ENCODE data around the gene JAZF1.

The JAZF1 gene

DNA sequence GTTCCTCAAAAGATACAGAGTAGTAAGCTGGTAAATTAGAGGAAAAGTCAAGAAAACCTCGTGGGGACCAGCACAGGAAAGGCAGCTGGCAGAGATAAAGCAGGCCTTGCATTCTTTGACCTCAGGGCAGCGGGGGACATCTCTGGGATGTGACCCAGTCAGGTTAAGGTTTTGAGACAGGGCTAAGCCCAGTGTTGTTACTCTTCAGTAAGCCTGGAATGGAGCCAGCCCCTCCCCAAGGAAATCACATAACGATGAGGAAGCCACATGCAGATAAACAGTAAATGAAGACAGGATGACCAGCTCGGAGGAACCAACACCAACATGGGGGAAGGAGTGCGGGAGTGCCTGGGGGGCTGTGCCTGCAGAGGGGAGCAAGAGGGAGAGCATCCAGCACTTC is 99.6 kb downstream of the JAZF1 start:
- DNase-seq (ENCODE audit: insufficient read length, low spot score) (no peak), FAIRE-seq (no peak)

GRCh38 chr7:28078036-28078901 is 102.3 kb downstream of the JAZF1 start:
- DNase-seq (ENCODE audit: insufficient read length, low spot score) (peak; percentile 12), FAIRE-seq (peak; percentile 94)

DNA sequence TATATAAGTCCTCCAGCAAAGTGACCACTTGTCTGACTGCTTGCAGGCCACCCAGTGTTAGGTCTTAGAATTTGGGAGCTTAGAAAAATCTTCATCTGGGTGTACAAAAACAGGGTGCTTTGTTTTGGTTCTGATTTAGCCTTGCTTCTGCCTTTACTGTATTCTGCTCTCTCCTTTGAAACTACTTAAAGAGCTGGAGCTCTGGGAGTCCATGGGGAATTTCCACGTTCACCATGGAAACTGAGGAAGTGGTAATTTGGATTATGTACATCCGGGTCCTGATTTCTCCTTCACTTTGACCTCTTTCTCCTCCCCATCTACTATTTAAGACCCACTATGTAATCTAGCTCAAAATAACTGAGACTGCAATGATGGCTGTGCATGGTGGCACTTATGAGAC is 103.0 kb downstream of the JAZF1 start:
- no peak for DNase-seq (ENCODE audit: insufficient read length, low spot score)
- no peak for FAIRE-seq

DNA sequence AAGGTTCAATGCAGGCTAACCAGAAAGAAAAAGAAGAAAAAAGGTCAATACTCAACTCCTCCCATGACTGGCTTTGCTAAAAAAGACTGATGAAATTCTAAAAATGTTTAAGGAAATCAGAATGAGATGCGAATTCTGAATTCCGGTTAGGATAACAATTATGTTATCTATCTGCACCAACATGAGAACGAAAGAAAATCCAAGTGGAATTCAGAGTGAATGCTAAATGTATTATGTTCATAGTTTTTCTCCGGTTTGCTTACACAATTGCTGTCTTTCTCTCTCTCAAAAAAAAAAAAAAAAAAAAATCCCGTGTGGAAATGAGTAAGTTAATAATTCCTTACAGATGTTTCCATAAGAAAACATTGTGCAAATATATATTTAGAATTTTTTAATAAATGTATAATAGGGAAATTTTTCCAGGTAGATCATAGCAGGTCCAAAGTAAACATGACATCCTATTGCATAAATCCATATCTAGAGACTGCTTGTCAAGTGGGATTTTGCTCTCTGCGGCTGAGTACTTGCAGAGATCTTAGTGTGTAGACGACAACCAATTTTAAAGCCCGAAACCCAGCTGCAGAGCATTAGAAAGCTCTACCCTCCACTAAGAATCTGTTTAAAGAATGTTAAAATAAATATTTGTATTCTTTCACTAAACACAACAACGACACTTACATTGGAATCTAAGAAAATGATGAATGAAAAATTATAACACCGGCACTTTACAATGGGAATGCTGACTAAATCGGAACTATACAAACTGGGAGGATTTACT is 104.0 kb downstream of the JAZF1 start:
- DNase-seq (ENCODE audit: insufficient read length, low spot score) (no peak), FAIRE-seq (no peak)

DNA sequence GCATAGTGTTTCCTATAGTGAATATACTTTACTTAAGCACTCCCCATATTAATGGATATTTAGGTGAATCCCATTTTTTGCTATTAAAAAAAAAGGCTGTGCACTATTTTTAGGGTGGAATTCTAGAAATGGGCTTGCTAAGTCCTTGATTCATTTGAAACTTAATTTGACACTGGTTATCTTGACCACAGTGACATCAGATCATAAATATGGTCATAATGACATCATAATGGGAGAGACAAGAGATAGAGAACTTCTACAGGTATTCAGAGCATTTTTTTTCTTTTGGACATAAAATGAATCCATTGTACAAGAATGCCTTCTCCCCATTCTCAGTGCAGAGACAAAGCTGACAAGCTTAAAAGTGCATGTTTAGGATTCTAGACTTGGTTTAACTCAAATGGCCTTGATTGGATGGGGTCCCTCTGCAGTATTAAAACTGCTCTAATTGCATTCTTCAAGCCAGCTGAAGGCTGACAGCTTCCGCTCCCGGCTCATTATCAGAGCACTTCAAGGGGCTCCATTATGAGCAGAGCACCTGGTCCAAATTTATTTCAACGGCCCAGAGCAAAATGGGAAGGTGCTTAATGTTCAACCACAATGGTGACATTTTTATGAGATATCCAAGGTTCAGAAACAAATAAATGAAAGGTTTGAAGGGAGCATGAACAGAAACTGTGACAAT is 104.8 kb downstream of the JAZF1 start:
- FAIRE-seq (no peak), DNase-seq (ENCODE audit: insufficient read length, low spot score) (no peak)

DNA sequence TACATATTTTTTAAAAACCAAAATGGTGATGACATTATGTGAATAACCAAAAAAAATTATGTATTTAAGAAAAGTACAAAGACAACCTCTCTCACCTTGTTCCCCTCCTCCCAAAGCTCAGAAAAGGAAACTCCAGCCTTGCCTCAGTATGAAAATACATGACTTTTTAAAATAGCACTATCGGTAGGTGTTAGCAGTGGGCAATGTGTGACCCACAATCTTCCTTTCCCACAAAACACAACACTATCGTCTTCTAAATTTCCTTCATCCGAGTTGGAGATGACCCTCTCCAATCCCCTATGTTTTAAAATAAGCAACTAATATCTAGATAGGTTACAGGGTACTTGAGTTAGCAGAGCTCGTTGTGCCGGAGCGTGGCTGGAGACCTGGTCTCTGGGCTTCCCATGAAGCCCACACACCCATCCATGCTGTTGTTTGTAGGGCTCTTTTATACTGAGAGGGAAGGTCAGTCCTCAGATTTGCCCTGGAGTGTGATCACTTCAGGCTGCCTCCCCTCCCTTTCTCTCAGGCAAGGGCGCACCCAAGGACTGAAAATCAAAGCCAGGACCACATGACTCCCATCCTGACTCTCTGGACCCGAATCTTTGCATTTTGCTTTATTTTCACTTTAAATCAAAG is 107.6 kb downstream of the JAZF1 start:
- DNase-seq (ENCODE audit: insufficient read length, low spot score) (no peak), FAIRE-seq (no peak)

DNA sequence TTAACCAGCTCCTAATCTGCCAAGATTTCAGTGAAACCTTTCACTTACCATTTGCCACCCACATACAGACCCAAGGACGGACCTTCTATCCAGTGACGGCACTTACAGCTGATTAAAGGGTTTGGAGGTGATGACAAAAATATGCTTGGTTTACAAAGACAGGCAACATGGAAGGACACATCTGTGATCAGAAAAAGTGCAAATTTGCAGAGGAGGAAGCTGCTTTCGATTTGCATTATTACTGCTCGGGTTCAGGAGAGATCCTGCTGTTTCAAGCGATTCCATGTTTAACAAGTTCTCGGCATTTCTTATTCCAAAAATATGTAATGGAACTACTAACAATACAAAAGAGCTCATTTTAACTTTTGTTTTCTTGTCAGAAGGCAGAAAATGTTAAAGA is 109.0 kb downstream of the JAZF1 start:
- no peak for FAIRE-seq

DNA sequence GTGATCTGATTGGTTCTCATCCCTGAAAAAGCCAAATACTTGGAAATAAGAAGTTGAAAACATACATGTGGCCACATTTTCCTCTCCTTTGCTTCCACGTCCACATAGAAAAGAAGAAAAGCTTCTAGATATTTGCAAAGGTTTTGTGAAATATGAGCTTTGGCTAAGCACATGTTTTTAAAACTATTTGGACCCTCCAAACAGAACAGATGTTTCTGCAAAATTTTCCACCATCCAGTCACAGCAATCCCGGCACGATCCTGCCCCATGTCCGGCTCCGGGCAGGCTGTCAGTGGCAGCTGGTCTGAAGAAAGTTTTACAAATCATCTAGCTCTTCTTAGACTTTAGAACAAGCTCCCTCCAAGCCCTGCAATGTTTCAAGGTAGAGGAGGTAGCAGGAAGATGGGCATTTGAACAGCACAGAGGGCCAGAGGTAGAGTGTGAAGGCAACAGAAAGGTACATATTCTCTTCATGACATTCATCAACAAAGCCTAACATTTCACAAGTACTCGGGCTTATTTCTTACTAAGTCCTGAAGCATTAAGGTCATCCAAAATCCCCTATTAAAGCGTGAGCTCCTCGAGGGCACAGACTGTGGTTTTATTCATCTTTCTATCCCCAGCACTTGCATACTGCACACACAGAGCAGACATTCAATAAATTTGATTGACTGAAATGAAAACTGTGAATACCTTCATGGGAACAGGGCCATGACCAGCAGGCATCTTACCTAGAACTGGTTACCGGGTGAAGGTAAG is 110.1 kb downstream of the JAZF1 start:
- FAIRE-seq (no peak), DNase-seq (ENCODE audit: insufficient read length, low spot score) (no peak)

More for the DNA sequence above, 109.0 kb downstream of the JAZF1 start:
- no peak for DNase-seq (ENCODE audit: insufficient read length, low spot score)

GRCh38 chr7:28069807-28070206 is 110.8 kb downstream of the JAZF1 start:
- FAIRE-seq (no peak), DNase-seq (ENCODE audit: insufficient read length, low spot score) (no peak)

DNA sequence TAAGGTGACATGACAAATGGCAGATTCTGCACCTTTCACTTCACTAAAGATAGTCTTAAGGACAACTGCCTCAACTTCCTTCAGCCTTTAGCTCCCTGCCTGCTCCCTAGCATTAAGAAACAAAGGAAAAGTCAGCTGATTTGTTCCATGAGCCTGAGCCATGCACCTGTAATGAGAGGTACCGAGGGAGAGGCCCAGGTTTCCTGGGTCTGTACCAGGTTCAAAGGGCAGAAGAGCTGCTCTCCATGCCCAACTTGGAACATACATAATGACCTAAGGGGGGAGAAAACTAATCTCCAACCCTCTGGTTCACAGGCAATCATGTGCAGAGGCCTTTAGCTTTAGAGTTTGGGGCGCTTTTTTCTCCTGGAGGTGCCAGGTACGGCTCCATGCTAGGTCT is 111.2 kb downstream of the JAZF1 start:
- no peak for DNase-seq (ENCODE audit: insufficient read length, low spot score)
- no peak for FAIRE-seq

- DNase-seq (ENCODE audit: insufficient read length, low spot score): no peak
- no peak for FAIRE-seq
Measured at GRCh38 chr7:28068811-28069216, 111.8 kb downstream of the JAZF1 start.

GRCh38 chr7:28067171-28067570 is 113.4 kb downstream of the JAZF1 start:
- FAIRE-seq (no peak), DNase-seq (ENCODE audit: insufficient read length, low spot score) (no peak)

DNA sequence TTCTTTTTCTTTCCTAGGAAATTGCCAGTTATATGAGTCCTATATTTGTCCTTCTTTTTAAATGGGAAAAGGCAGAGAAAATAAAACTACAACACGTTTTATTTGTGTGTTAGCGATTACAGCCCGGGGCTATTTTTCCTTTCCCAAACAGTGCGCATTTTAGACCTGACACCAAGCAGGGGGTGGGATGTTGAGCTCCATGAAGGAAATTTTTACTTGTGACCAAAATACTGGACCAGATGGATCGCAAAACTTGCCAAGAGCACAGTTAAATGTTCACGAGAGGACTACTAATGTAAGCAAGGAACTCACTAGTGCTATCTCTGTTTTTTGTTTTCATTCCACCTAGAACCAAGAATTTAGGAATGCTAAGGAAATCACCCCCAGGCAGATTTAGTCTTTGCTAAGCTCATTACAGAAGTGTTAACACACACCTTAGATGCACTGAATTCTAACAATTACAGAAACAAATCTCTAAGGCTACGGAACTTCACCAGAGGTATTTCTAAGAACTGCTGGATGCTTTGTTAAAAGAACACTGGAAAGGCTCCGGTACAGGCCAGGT is 114.8 kb downstream of the JAZF1 start:
- FAIRE-seq (no peak), DNase-seq (ENCODE audit: insufficient read length, low spot score) (no peak)

DNA sequence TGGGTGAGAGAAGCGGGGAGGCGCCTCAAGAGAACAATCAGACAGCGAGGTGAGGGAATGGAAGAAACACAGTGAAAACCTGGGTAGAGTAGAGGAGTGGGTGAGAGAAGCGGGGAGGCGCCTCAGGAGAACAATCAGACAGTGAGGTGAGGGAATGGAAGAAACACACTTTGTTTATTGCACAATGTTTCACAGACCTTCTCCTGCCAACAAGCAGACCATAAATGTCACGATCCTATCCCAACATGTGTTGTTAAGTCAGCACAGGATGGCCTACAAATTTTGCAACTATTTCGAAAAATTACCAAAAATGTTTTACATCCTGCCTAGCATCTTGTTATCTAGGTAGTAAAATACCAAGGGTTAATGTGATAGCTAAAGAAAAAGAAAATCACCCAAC is 115.3 kb downstream of the JAZF1 start:
- no peak for FAIRE-seq
- no peak for DNase-seq (ENCODE audit: insufficient read length, low spot score)

DNA sequence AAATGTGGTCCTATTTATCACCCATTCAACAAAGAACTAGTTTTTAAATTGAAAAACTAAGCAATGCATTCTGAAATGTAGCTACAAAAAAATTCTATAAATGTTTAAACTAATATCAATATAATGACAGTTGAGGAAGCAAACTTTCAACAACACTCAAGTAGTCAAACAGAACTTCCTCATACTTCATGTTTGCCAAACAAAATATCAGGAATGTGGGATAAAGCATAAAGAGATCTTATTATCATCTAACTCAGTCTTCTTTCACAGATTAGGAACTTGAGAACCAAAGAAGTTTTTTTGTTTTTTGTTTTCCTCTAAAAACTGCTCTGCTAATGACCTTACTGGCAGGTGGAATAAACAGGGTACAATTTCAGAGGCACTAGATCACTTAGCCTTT is 116.2 kb downstream of the JAZF1 start:
- FAIRE-seq (no peak), DNase-seq (ENCODE audit: insufficient read length, low spot score) (no peak)

DNA sequence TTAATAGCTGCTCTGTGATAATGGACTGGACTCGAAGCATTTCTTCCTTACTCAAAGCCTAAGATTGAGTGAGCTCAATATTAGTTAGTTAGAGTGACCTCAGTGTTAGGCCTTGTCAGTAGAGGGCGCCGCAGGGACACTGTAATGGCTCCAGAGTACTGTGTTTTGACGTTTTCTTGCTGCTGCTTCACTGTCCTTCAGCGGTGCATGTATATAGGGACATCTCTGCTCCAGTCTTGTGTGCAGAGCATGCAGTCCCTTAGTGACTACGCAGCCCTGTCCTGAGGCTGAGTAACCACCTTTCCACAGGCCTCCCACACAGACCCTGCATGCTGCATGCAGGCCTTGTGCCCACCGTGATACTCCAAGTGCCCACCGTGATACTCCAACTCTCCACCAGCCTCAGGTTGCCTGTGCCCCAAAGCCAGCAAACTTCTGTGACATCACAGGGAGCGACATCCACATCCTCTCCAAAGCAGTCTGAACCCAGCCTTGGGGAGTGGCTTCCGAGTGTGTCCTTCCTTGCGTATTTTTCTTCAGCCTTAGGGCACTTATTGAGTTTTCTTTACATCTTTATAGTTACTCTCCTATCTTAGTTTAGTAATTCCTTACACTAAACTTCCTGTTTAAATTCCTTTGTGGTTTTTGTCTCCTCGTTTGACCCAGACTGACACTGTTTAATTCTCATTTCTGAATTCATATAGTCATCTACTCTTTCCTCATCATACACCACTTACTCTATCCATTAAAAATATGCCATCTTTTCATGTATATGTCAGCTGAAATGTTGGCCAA is 118.2 kb downstream of the JAZF1 start:
- DNase-seq (ENCODE audit: insufficient read length, low spot score): no peak

DNA sequence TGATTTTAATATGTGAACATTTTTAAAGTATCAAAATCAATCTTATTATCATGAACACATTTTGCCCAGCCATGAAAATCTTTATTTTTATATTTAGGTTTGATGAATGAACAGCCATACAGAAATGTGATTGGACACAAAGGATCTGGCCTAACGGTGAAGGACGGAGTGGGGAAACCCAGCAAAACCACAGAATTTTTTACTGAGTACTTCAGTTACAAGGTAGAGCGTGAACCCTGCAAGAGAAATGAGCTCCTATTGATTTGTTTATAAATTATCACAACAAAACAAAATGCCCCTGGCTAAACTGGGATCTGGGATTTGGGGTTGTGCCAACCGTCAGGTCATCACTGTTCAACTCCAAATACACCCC is 118.8 kb downstream of the JAZF1 start:
- FAIRE-seq: no peak
- no peak for DNase-seq (ENCODE audit: insufficient read length, low spot score)

More for the DNA sequence above, 118.2 kb downstream of the JAZF1 start:
- no peak for FAIRE-seq

DNA sequence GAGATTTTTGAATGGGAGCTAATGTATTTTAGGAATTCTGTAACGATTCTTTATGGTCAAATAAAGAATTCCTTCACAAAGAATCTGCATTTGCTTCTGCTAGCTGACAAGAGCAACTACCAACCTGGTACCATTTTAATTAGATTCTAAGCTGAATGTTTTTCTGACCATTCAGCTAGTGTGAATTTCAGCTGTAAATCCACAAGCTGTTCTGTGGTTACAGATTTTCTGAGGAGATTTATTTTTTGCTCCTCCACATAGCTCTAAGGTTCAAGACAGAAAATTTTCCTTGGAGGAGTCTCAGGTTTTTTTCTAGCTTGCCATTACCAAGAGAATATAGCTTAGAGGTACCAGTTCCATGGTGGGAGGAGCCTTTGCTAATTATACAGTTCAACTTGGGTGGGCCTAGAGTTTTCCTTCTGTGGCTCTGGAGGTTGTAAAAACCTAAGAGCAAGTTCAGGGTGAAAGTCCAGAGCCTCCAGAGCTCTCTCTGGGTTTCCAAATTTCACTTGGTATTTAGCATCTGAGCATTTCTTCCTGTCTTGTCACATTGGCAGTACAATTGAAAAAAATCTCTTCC is 120.1 kb downstream of the JAZF1 start:
- DNase-seq (ENCODE audit: insufficient read length, low spot score): no peak
- peak; percentile 11 for FAIRE-seq

DNA sequence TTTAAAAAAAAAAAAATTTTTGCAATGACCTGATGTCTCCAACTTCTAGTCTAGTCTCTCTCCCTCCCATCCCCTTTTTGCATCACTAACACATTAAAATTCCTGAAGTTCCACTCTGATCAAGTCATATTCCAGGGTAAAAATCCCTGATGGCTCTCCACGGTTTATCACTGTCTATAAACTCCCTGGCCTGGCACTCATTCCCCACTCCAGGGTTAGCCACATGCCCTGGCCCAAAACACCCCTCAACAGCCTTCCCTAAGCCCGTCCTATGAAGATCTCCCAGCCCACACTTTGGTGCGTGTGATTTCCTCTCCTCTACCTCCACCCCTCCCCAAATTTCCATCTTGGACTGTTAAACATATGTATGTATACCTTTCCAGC is 125.4 kb downstream of the JAZF1 start:
- DNase-seq (ENCODE audit: insufficient read length, low spot score): no peak
- FAIRE-seq: no peak
